Endothelial cell of umbilical vein (primary cell): ENCODE measurements around the gene COG5. TPM values are rescaled to one million over a fixed set of nuclear protein-coding genes. Genes with fewer than 3 reads are reported as not detected.

Experiments
- BruUV-seq: library from RNA; stranded (reverse); fragments of 400-500 nt; replicated peaks from 2 replicates; lab custom pipeline; 2021; lab: Mats Ljungman, UMichigan
- CTCF ChIA-PET: fragments of 300-600, 350-600 bp; sonication (Branson Sonifier 250); formaldehyde crosslinking; loops from one replicate; lab custom pipeline; 2021; ENCODE audit warnings: antibody characterized with exemption, inconsistent platforms; lab: Charles Lee
- POLR2A ChIA-PET: fragments of 300-600, 350-600 bp; sonication (Branson Sonifier 250); formaldehyde crosslinking; loops from one replicate; lab custom pipeline; 2021; ENCODE audit warnings: antibody characterized with exemption, inconsistent platforms; lab: Charles Lee
- DNase-seq: peaks from one replicate; pipeline ENCODE4 v3.0.0-alpha.2; 2011; ENCODE audit warnings: low read depth, low spot score
- FAIRE-seq: peaks from 2 replicates; lab custom pipeline; 2011; peaks lifted over from hg19 to GRCh38; lab: Jason Lieb, UNC
- H2AFZ ChIP-seq: 2 replicates; pipeline ENCODE4 v1.6.0; 2012; ENCODE audit warnings: low read depth, low read length, control low read depth, inconsistent platforms
- H3K27ac ChIP-seq: 2 replicates; pipeline ENCODE4 v1.5.1; 2011; ENCODE audit warnings: low read depth, mild to moderate bottlenecking, control low read depth, low read length, moderate library complexity; ENCODE audit not compliant: insufficient read depth
- H3K27me3 ChIP-seq, 2 experiments: 2 replicates each; pipeline versions ENCODE4 v1.6.0 to v1.6.1; 2011; ENCODE audit warnings: low read length in 2 of 2, mixed read lengths in 1 of 2; ENCODE audit not compliant: control insufficient read depth in 2 of 2, insufficient read depth in 2 of 2
- H3K36me3 ChIP-seq, 2 experiments: 2 replicates in 1 of 2; 3 replicates in 1 of 2; pipeline ENCODE4 v1.5.1; 2011; ENCODE audit warnings: low read length in 2 of 2, mild to moderate bottlenecking in 1 of 2, moderate library complexity in 1 of 2; ENCODE audit not compliant: control insufficient read depth in 2 of 2, insufficient read depth in 2 of 2; ENCODE audit errors: extremely low read depth in 1 of 2
- H3K4me1 ChIP-seq: 3 replicates; pipeline ENCODE4 v1.5.1; 2011; ENCODE audit warnings: mild to moderate bottlenecking, low read length; ENCODE audit not compliant: control insufficient read depth, insufficient read depth; ENCODE audit errors: extremely low read depth
- H3K4me2 ChIP-seq: 2 replicates; pipeline ENCODE4 v1.6.1; 2011; ENCODE audit warnings: low read length, control low read depth, mixed read lengths; ENCODE audit not compliant: insufficient read depth
- H3K4me3 ChIP-seq, 3 experiments: fragments of 200-600 bp in 1 of 3; sonication (generic), shearing (Covaris generic) in 1 of 3; replicated peaks in 1 of 3; 2 replicates each; pipeline ENCODE4 v1.5.1; 2011 to 2016; ENCODE audit warnings: control low read depth in 3 of 3, low read length in 3 of 3, mild to moderate bottlenecking in 2 of 3, inconsistent platforms in 1 of 3, low read depth in 1 of 3, moderate library complexity in 1 of 3; ENCODE audit not compliant: insufficient read depth in 1 of 3
- H3K79me2 ChIP-seq: 2 replicates; pipeline ENCODE4 v1.6.0; 2012; ENCODE audit warnings: low read length, inconsistent platforms; ENCODE audit not compliant: control insufficient read depth, insufficient read depth
- H3K9ac ChIP-seq: replicated peaks from 2 replicates; pipeline ENCODE3; 2011; ENCODE audit warnings: low read length, control low read depth; ENCODE audit not compliant: insufficient read depth; ENCODE audit errors: extremely low read depth
- H3K9me1 ChIP-seq: replicated peaks from 3 replicates; pipeline ENCODE4 v1.6.0; 2011; ENCODE audit warnings: mild to moderate bottlenecking, low read length; ENCODE audit not compliant: control insufficient read depth, insufficient read depth; ENCODE audit errors: extremely low read depth
- H3K9me3 ChIP-seq: replicated peaks from 2 replicates; pipeline ENCODE4 v1.5.1; 2012; ENCODE audit warnings: low read length, inconsistent platforms; ENCODE audit not compliant: control insufficient read depth, insufficient read depth
- H4K20me1 ChIP-seq: replicated peaks from 2 replicates; pipeline ENCODE3; 2011; ENCODE audit warnings: mild to moderate bottlenecking, low read length; ENCODE audit not compliant: control insufficient read depth, insufficient read depth; ENCODE audit errors: extremely low read depth
- CTCF ChIP-seq, 2 donors: IDR thresholded peaks; 1 replicate in 1 of 2; 2 replicates in 1 of 2; pipeline ENCODE4 v1.5.1; 2011; ENCODE audit warnings: low read length in 2 of 2, mild to moderate bottlenecking in 2 of 2, moderate library complexity in 2 of 2, control low read depth in 1 of 2, inconsistent platforms in 1 of 2, low read depth in 1 of 2; ENCODE audit not compliant: insufficient read depth in 1 of 2; ENCODE audit errors: extremely low read depth in 1 of 2
- EZH2 ChIP-seq: IDR thresholded peaks from 2 replicates; pipeline ENCODE4 v1.6.1; 2012; ENCODE audit warnings: borderline replicate concordance, low read depth, mild to moderate bottlenecking, moderate library complexity, low read length, inconsistent platforms; ENCODE audit not compliant: severe bottlenecking
- FOS ChIP-seq: IDR thresholded peaks from 2 replicates; pipeline ENCODE4 v1.6.1; 2011; ENCODE audit warnings: mild to moderate bottlenecking, low read length, moderate library complexity, borderline replicate concordance; ENCODE audit not compliant: insufficient read depth
- GATA2 ChIP-seq: IDR thresholded peaks from 2 replicates; pipeline ENCODE4 v1.7.0; 2011; ENCODE audit warnings: low read depth, mild to moderate bottlenecking, moderate library complexity, mixed read lengths, low read length; ENCODE audit not compliant: insufficient read length, insufficient read depth
- JUN ChIP-seq: IDR thresholded peaks from 2 replicates; pipeline ENCODE4 v1.6.1; 2011; ENCODE audit warnings: borderline replicate concordance, low read depth; ENCODE audit not compliant: insufficient read length, insufficient read depth
- MAX ChIP-seq: IDR thresholded peaks from 2 replicates; pipeline ENCODE4 v1.6.1; 2011; ENCODE audit not compliant: insufficient read depth, insufficient read length
- MYC ChIP-seq: IDR thresholded peaks from one replicate; pipeline ENCODE4 v1.6.1; 2011; ENCODE audit warnings: mild to moderate bottlenecking, low read depth, low read length
- POLR2A ChIP-seq: IDR thresholded peaks from 2 replicates; pipeline ENCODE4 v1.6.1; 2012; ENCODE audit warnings: low read depth, mild to moderate bottlenecking, control low read depth, low read length
- POLR2AphosphoS5 ChIP-seq: IDR thresholded peaks from 2 replicates; pipeline ENCODE4 v1.6.1; 2012; ENCODE audit warnings: low read depth, mild to moderate bottlenecking, control low read depth, low read length, moderate library complexity; ENCODE audit not compliant: insufficient read depth
- dilution Hi-C: fragments of 300-500 bp; cut with MboI; formaldehyde crosslinking; loops from one replicate; pipeline ENCODE4 v1.15.0; 2019; ENCODE audit warnings: low sequenced_read_pairs; ENCODE audit not compliant: extremely low pct_ligation_motif_present
- intact Hi-C: fragments of 100-400 bp; cut with micrococcal nuclease; formaldehyde crosslinking; loops from one replicate; pipeline ENCODE4 v1.10.0; 2022
- polyA plus RNA-seq, 4 experiments: library from polyadenylated mRNA; depleted of rRNA in 3 of 4; stranded (reverse) in 3 of 4; unstranded in 1 of 4; fragments of >200 nt; gene quantifications; 2 replicates each; pipeline versions ENCODE4 v1.2.1 to v1.2.3, GENCODE V29; 2011 to 2012; ENCODE audit warnings: missing spikeins in 1 of 4
- total RNA-seq: library from RNA; stranded (reverse); gene quantifications from 2 replicates; pipeline ENCODE4 v1.2.3, GENCODE V29; 2021

Gene COG5
- total and polyA plus RNA-seq, 2 donors (not counting 3 experiments of a cell fraction or from before 2014, with no cell fraction given), result 18.8 to 45.3 TPM

GRCh38 chr7:107196834-107197610 is 366.7 kb downstream of the COG5 start:
- H3K9me1 ChIP-seq, result no peaks in the 10 kb centered on the region
- H3K27ac ChIP-seq, result no peak overlapping the region
- DNase-seq, result no peak
- peaks cover 4% of the 10 kb centered on the region for H3K4me1 ChIP-seq
- FAIRE-seq, result no peak
- H2AFZ ChIP-seq, result no peak overlapping the region
- H4K20me1 ChIP-seq, result peaks cover 2% of the 10 kb centered on the region
- BruUV-seq, result no TSS peak
- no peak overlapping the region for H3K4me3 ChIP-seq
- H3K27me3 ChIP-seq, result no peaks in the 10 kb centered on the region
- CTCF ChIA-PET, result interaction anchor here (1.5 to 5.0 kb wide), 3 partner anchors 546 to 682 kb away, joined by 5 to 31 read pairs (median 5); no protein-coding TSS in a partner anchor
- peaks cover 15 to 16% of the 10 kb centered on the region in 2 experiments for H3K36me3 ChIP-seq
- dilution Hi-C loops, result no loop called here
- intact Hi-C loops, result no loop called here
- no peaks in the 10 kb centered on the region for H3K9me3 ChIP-seq
- H3K9ac ChIP-seq, result no peak overlapping the region
- TF ChIP-seq EZH2, result no peak
- no peak for TF ChIP-seq FOS
- no peak for TF ChIP-seq MYC
- TF ChIP-seq MAX, result no peak
- TF ChIP-seq POLR2AphosphoS5, result no peak
- TF ChIP-seq GATA2, result no peak
- no peak for TF ChIP-seq POLR2A
- TF ChIP-seq CTCF (IDR thresholded peaks at IDR 0.05; ENCODE audit: extremely low read depth in 1 of 2, insufficient read depth in 1 of 2, low read depth in 1 of 2, low read length in 2 of 2), result no peak
- no peak for TF ChIP-seq JUN
- POLR2A ChIA-PET, result no interaction called here
- no peak overlapping the region for H3K4me2 ChIP-seq
- H3K79me2 ChIP-seq, result no peaks in the 10 kb centered on the region
